ENCODE measurements around the gene LRRC1. TPM values are rescaled to one million over a fixed set of nuclear protein-coding genes. Genes with fewer than 3 reads are reported as not detected.

The LRRC1 gene
- total RNA-seq, 4 donors from 2014 or later: 10.4 to 13.0 (median 12.6) TPM

- Histone ChIP-seq H3K4me3 (no peak overlapping the region), H3K4me1 (peaks cover 19 to 35% (median 23%) of the 10 kb centered on the region in 4 donors), H3K9me3 (no peaks in the 10 kb centered on the region), H3K27ac (replicated peaks in 1 of 4) (no peak overlapping the region), H3K27me3 (no peaks in the 10 kb centered on the region), H3K36me3 (peaks cover 5 to 30% (median 15%) of the 10 kb centered on the region in 4 donors)
- DNase-seq (ENCODE audit: extremely low spot score): no peak
- WGBS: 84% methylated on average over 7 of the region's 7 CpGs
- TF ChIP-seq, protein P1, sequence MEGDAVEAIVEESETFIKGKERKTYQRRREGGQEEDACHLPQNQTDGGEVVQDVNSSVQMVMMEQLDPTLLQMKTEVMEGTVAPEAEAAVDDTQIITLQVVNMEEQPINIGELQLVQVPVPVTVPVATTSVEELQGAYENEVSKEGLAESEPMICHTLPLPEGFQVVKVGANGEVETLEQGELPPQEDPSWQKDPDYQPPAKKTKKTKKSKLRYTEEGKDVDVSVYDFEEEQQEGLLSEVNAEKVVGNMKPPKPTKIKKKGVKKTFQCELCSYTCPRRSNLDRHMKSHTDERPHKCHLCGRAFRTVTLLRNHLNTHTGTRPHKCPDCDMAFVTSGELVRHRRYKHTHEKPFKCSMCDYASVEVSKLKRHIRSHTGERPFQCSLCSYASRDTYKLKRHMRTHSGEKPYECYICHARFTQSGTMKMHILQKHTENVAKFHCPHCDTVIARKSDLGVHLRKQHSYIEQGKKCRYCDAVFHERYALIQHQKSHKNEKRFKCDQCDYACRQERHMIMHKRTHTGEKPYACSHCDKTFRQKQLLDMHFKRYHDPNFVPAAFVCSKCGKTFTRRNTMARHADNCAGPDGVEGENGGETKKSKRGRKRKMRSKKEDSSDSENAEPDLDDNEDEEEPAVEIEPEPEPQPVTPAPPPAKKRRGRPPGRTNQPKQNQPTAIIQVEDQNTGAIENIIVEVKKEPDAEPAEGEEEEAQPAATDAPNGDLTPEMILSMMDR (IDR thresholded peaks at IDR 0.05): no peak
- intact Hi-C loops (cut with DNase I): loop anchor here (10.0 kb wide), 1 partner anchor 130 kb away; the partner anchor contains the start of gene LRRC1
Measured at GRCh38 chr6:53924821-53925422, 130.1 kb downstream of the LRRC1 start.

- Histone ChIP-seq H3K27me3 (no peaks in the 10 kb centered on the region), H3K4me3 (no peak overlapping the region), H3K9me3 (no peaks in the 10 kb centered on the region), H3K27ac (replicated peaks in 1 of 4) (no peak overlapping the region), H3K4me1 (peaks cover 19 to 35% (median 23%) of the 10 kb centered on the region in 4 donors), H3K36me3 (peaks cover 3 to 20% (median 9%) of the 10 kb centered on the region in 4 donors)
- whole genome bisulfite sequencing: 96% methylated on average over 6 of the region's 6 CpGs
- DNase-seq (ENCODE audit: extremely low spot score): no peak
- intact Hi-C loops (cut with DNase I): loop anchor here (10.0 kb wide), 1 partner anchor 131 kb away; the partner anchor contains the start of gene LRRC1
- TF ChIP-seq POLR2AphosphoS5 (IDR thresholded peaks at IDR 0.05) (no peak), EP300 (IDR thresholded peaks at IDR 0.05) (no peak), POLR2A (IDR thresholded peaks at IDR 0.05; ENCODE audit: low read depth) (no peak)
- TF ChIP-seq, protein P1 (IDR thresholded peaks at IDR 0.05): no peak
Measured at GRCh38 chr6:53925891-53926290, 131.1 kb downstream of the LRRC1 start.

GRCh38 chr6:53926505-53926904 is 131.7 kb downstream of the LRRC1 start:
- 89% methylated on average over 2 of the region's 2 CpGs for WGBS
- Histone ChIP-seq H3K27ac (replicated peaks in 1 of 4) (peak overlapping the region in 1 of 4 donors; percentile 5), H3K9me3 (no peaks in the 10 kb centered on the region), H3K27me3 (no peaks in the 10 kb centered on the region), H3K4me3 (no peak overlapping the region), H3K36me3 (peaks cover 0 to 14% (median 4%) of the 10 kb centered on the region in 4 donors), H3K4me1 (peaks cover 19 to 35% (median 23%) of the 10 kb centered on the region in 4 donors)
- DNase-seq (ENCODE audit: extremely low spot score): no peak
- intact Hi-C loops (cut with DNase I): loop anchor here (10.0 kb wide), 1 partner anchor 132 kb away; the partner anchor contains the start of gene LRRC1
- TF ChIP-seq, protein P1 (IDR thresholded peaks at IDR 0.05): no peak
- no peak for TF ChIP-seq POLR2A (IDR thresholded peaks at IDR 0.05; ENCODE audit: low read depth)
- TF ChIP-seq EP300 (IDR thresholded peaks at IDR 0.05): no peak
- no peak for TF ChIP-seq POLR2AphosphoS5 (IDR thresholded peaks at IDR 0.05)

- intact Hi-C loops (cut with DNase I): loop anchor here (10.0 kb wide), 1 partner anchor 134 kb away; the partner anchor contains the start of gene LRRC1
- H3K27ac ChIP-seq (replicated peaks in 1 of 4): no peak overlapping the region
- no peak overlapping the region for H3K4me3 ChIP-seq
- no peaks in the 10 kb centered on the region for H3K27me3 ChIP-seq
- no peaks in the 10 kb centered on the region for H3K9me3 ChIP-seq
- H3K36me3 ChIP-seq: no peaks in the 10 kb centered on the region
- DNase-seq (ENCODE audit: extremely low spot score): no peak
- TF ChIP-seq, protein P1 (IDR thresholded peaks at IDR 0.05): no peak
- TF ChIP-seq POLR2AphosphoS5 (IDR thresholded peaks at IDR 0.05) (no peak), POLR2A (IDR thresholded peaks at IDR 0.05; ENCODE audit: low read depth) (no peak), EP300 (IDR thresholded peaks at IDR 0.05) (no peak)
- WGBS: 14% methylated on average over 1 of the region's 1 CpG
- peaks cover 19 to 35% (median 23%) of the 10 kb centered on the region in 4 donors for H3K4me1 ChIP-seq
Measured at GRCh38 chr6:53928641-53929040, 133.8 kb downstream of the LRRC1 start.

Data from esophagus muscularis mucosa (tissue), 4 donors.